BJ (cell line): ENCODE measurements around the gene AEBP1. TPM values are rescaled to one million over a fixed set of nuclear protein-coding genes. Genes with fewer than 3 reads are reported as not detected.

Experiments used
- CTCF ChIA-PET: fragments of 350-600 bp; formaldehyde crosslinking; extraction: SDS; loops from one replicate; lab custom pipeline; 2021; ENCODE audit warnings: antibody characterized with exemption, inconsistent platforms; lab: Yijun Ruan, JAX
- POLR2A ChIA-PET: fragments of 300-600 bp; sonication (Branson Sonifier 250); formaldehyde crosslinking; extraction: SDS; loops from one replicate; lab custom pipeline; 2021; ENCODE audit warnings: antibody characterized with exemption; lab: Charles Lee
- DNase-seq: peaks from one replicate; pipeline ENCODE4 v3.0.0-alpha.2; 2011; ENCODE audit warnings: low read depth
- H3K27me3 ChIP-seq: 2 replicates; pipeline ENCODE4 v1.6.0; 2011; ENCODE audit warnings: low read length; ENCODE audit not compliant: control insufficient read depth, insufficient read depth
- H3K36me3 ChIP-seq: 2 replicates; pipeline ENCODE4 v1.5.1; 2011; ENCODE audit warnings: low read length; ENCODE audit not compliant: control insufficient read depth, insufficient read depth
- H3K4me3 ChIP-seq: 2 replicates; pipeline ENCODE4 v1.5.1; 2011; ENCODE audit warnings: low read depth, mild to moderate bottlenecking, control low read depth, low read length
- CTCF ChIP-seq: IDR thresholded peaks from 2 replicates; pipeline ENCODE4 v1.5.1; 2011; ENCODE audit warnings: low read depth, mild to moderate bottlenecking, control low read depth, inconsistent platforms, low read length, moderate library complexity; ENCODE audit not compliant: insufficient read depth
- polyA plus RNA-seq: library from polyadenylated mRNA; depleted of rRNA; stranded (reverse); fragments of >200 nt; gene quantifications from 2 replicates; pipeline ENCODE4 v1.2.3, GENCODE V29; 2011

AEBP1 gene
- polyA plus RNA-seq, 1 experiment = 117 TPM

GRCh38 chr7:44067064-44067951, 36.8 kb upstream of the AEBP1 start:
- TF ChIP-seq CTCF = no peak
- DNase-seq = no peak
- Histone ChIP-seq H3K36me3 (peaks cover 2% of the 10 kb centered on the region; the same call in 1 of the 2 replicates), H3K27me3 (no peaks in the 10 kb centered on the region), H3K4me3 (no peak overlapping the region)
- ChIA-PET CTCF (interaction anchor here (0.9 to 4.2 kb wide), 5 partner anchors 10 to 498 kb away, joined by 3 to 25 read pairs (median 4); no protein-coding TSS in a partner anchor), POLR2A (no interaction called here)

- ChIA-PET CTCF (interaction anchor here (0.9 to 4.2 kb wide), 4 partner anchors 25 to 497 kb away, joined by 3 to 25 read pairs (median 3); partner anchors contain the start of gene YKT6), POLR2A (no interaction called here)
- no peak for DNase-seq
- Histone ChIP-seq H3K4me3 (no peak overlapping the region), H3K27me3 (no peaks in the 10 kb centered on the region), H3K36me3 (no peaks in the 10 kb centered on the region; the same call in 1 of the 2 replicates)
- no peak for TF ChIP-seq CTCF
Measured at GRCh38 chr7:44068054-44068453, 36.1 kb upstream of the AEBP1 start.

GRCh38 chr7:44071726-44072363, 32.3 kb upstream of the AEBP1 start:
- ChIA-PET CTCF (interaction anchor here (0.7 to 3.6 kb wide), 21 partner anchors 9 to 492 kb away, joined by 3 to 52 read pairs (median 6); partner anchors contain the start of genes DBNL, GCK, POLD2 and YKT6), POLR2A (no interaction called here)
- Histone ChIP-seq H3K4me3 (no peak overlapping the region), H3K27me3 (no peaks in the 10 kb centered on the region), H3K36me3 (peaks cover 18% of the 10 kb centered on the region)
- no peak for TF ChIP-seq CTCF
- DNase-seq = no peak

GRCh38 chr7:44072364-44073231, 31.5 kb upstream of the AEBP1 start:
- no peak overlapping the region for H3K4me3 ChIP-seq
- TF ChIP-seq CTCF = peak; percentile 92
- POLR2A ChIA-PET = interaction anchor here (0.8 kb wide), 1 partner anchor 16 kb away, joined by 3 read pairs; no protein-coding TSS in a partner anchor
- H3K36me3 ChIP-seq = peaks cover 22% of the 10 kb centered on the region
- CTCF ChIA-PET = interaction anchor here (0.7 to 3.6 kb wide), 20 partner anchors 8 to 492 kb away, joined by 3 to 52 read pairs (median 6); partner anchors contain the start of genes DBNL, GCK, POLD2 and YKT6
- no peaks in the 10 kb centered on the region for H3K27me3 ChIP-seq
- peak; percentile 44 for DNase-seq
